ENCODE measurements around the gene PSME1. TPM values are rescaled to one million over a fixed set of nuclear protein-coding genes. Genes with fewer than 3 reads are reported as not detected.

The PSME1 gene
- total and polyA plus RNA-seq, 4 donors: 125 to 311 (median 239) TPM

DNA sequence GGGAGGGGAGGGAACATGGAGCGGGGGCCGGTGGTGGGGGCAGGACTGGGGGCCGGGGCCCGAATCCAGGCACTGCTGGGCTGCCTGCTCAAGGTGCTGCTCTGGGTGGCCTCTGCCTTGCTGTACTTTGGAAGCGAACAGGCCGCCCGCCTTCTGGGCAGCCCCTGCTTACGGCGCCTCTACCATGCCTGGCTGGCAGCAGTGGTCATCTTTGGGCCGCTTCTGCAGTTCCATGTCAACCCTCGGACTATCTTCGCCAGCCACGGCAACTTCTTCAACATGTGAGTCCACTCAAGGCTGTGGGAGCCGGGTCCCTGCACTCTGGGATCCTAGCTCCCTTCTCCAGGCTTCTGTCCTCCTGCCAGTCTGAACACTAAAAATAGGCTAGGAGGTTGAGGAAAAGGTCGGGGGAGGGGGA is 4.4 kb upstream of the PSME1 start:
- 83 to 92% methylated on average over 15 of the region's 15 CpGs for WGBS, 2 donors

GRCh38 chr14:24132061-24132685 is 3.8 kb upstream of the PSME1 start:
- Histone ChIP-seq H3K27me3 (ENCODE audit: control insufficient read depth in 3 of 3, insufficient read depth in 3 of 3, low read length in 2 of 3) (no peaks in the 10 kb centered on the region), H3K27ac (ENCODE audit: low read depth in 1 of 2, low read length in 1 of 2) (peak overlapping the region in 1 of 2 donors; percentile 93), H3K36me3 (ENCODE audit: control insufficient read depth in 4 of 4, insufficient read depth in 4 of 4, low read length in 4 of 4) (peaks cover 0 to under 1% (median 0%) of the 10 kb centered on the region in 4 donors), H3K9me3 (ENCODE audit: control insufficient read depth in 4 of 4, insufficient read depth in 3 of 4, low read length in 3 of 4) (no peaks in the 10 kb centered on the region), H3K4me1 (ENCODE audit: control insufficient read depth in 5 of 5, insufficient read depth in 5 of 5, low read length in 5 of 5) (peaks cover 0 to 17% (median 7%) of the 10 kb centered on the region in 5 donors), H3K9ac (ENCODE audit: insufficient read depth in 1 of 2, low read length in 2 of 2) (no peak overlapping the region), H3K4me3 (no peak overlapping the region)
- DNase-seq: no peak
- ATAC-seq (ENCODE audit: insufficient read depth, low FRiP score): no peak
- 61 to 76% methylated on average over 24 of the region's 24 CpGs for WGBS, 2 donors
- TF ChIP-seq, protein P1, sequence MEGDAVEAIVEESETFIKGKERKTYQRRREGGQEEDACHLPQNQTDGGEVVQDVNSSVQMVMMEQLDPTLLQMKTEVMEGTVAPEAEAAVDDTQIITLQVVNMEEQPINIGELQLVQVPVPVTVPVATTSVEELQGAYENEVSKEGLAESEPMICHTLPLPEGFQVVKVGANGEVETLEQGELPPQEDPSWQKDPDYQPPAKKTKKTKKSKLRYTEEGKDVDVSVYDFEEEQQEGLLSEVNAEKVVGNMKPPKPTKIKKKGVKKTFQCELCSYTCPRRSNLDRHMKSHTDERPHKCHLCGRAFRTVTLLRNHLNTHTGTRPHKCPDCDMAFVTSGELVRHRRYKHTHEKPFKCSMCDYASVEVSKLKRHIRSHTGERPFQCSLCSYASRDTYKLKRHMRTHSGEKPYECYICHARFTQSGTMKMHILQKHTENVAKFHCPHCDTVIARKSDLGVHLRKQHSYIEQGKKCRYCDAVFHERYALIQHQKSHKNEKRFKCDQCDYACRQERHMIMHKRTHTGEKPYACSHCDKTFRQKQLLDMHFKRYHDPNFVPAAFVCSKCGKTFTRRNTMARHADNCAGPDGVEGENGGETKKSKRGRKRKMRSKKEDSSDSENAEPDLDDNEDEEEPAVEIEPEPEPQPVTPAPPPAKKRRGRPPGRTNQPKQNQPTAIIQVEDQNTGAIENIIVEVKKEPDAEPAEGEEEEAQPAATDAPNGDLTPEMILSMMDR (IDR thresholded peaks at IDR 0.05; ENCODE audit: control extremely low read depth, extremely low read depth): no peak

More for the DNA sequence above, 4.4 kb upstream of the PSME1 start:
- no peak overlapping the region for H3K9ac ChIP-seq (ENCODE audit: insufficient read depth in 1 of 2, low read length in 2 of 2)
- peaks cover 0 to 11% (median 4%) of the 10 kb centered on the region in 5 donors for H3K4me1 ChIP-seq (ENCODE audit: control insufficient read depth in 5 of 5, insufficient read depth in 5 of 5, low read length in 5 of 5)
- TF ChIP-seq, protein P1 (IDR thresholded peaks at IDR 0.05; ENCODE audit: control extremely low read depth, extremely low read depth): no peak
- H3K9me3 ChIP-seq (ENCODE audit: control insufficient read depth in 4 of 4, insufficient read depth in 3 of 4, low read length in 3 of 4): no peaks in the 10 kb centered on the region
- H3K36me3 ChIP-seq (ENCODE audit: control insufficient read depth in 4 of 4, insufficient read depth in 4 of 4, low read length in 4 of 4): no peaks in the 10 kb centered on the region
- H3K4me3 ChIP-seq: no peak overlapping the region
- DNase-seq: no peak
- H3K27ac ChIP-seq (ENCODE audit: low read depth in 1 of 2, low read length in 1 of 2): peak overlapping the region; percentile 81 to 93
- ATAC-seq (ENCODE audit: insufficient read depth, low FRiP score): no peak
- no peaks in the 10 kb centered on the region for H3K27me3 ChIP-seq (ENCODE audit: control insufficient read depth in 3 of 3, insufficient read depth in 3 of 3, low read length in 2 of 3)

DNA sequence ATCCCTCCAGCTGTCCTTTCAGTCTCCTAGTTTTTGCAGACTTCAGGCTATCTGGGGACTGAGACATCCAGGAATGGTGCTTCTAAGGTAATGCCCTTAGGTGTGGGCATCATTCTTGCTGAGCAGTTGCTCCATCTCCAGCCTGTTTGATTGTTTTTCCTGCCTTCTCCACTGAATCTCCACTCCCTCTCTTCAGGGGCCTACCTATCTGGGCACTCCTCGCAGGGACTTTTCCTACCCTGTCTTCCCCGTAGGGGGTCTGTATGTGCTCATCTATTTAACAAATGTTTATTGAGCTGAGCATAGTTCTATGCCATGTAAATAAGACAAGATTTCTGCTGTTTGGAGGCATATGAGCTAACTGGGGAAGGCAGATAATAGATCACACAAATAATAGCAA is 3.0 kb upstream of the PSME1 start:
- 93 to 95% methylated on average over 2 of the region's 2 CpGs for WGBS, 2 donors
- peaks cover 0 to 18% (median 7%) of the 10 kb centered on the region in 5 donors for H3K4me1 ChIP-seq (ENCODE audit: control insufficient read depth in 5 of 5, insufficient read depth in 5 of 5, low read length in 5 of 5)
- H3K4me3 ChIP-seq: no peak overlapping the region
- H3K36me3 ChIP-seq (ENCODE audit: control insufficient read depth in 4 of 4, insufficient read depth in 4 of 4, low read length in 4 of 4): peaks cover 0 to 8% (median 5%) of the 10 kb centered on the region in 4 donors
- no peak for ATAC-seq (ENCODE audit: insufficient read depth, low FRiP score)
- H3K27me3 ChIP-seq (ENCODE audit: control insufficient read depth in 3 of 3, insufficient read depth in 3 of 3, low read length in 2 of 3): no peaks in the 10 kb centered on the region
- TF ChIP-seq, protein P1 (IDR thresholded peaks at IDR 0.05; ENCODE audit: control extremely low read depth, extremely low read depth): no peak
- no peaks in the 10 kb centered on the region for H3K9me3 ChIP-seq (ENCODE audit: control insufficient read depth in 4 of 4, insufficient read depth in 3 of 4, low read length in 3 of 4)
- peak overlapping the region in 1 of 2 donors; percentile 93 for H3K27ac ChIP-seq (ENCODE audit: low read depth in 1 of 2, low read length in 1 of 2)
- H3K9ac ChIP-seq (ENCODE audit: insufficient read depth in 1 of 2, low read length in 2 of 2): no peak overlapping the region
- DNase-seq: no peak
